Uterus (tissue), 4 donors: ENCODE data around the gene ZNF484. TPM values are rescaled to one million over a fixed set of nuclear protein-coding genes. Genes with fewer than 3 reads are reported as not detected.
"Not testable (repeated sequence)": the region's sequence is repeated elsewhere in the genome, so short reads cannot be mapped to it uniquely, and the experiment has no call there.

ENCODE experiments used
- DNase-seq, 2 donors: peaks; one replicate each; pipeline ENCODE4 v3.0.0-alpha.2; 2019 to 2020
- H3K27ac ChIP-seq, 2 donors: fragments of 200-600 bp; sonication (generic); 1 replicate in 1 of 2; 2 replicates in 1 of 2; pipeline ENCODE4 v1.5.1; 2016 to 2018
- H3K27me3 ChIP-seq, 2 donors: fragments of 200-600 bp; sonication (generic); one replicate each; pipeline ENCODE4 v1.5.1; 2018 to 2019; ENCODE audit warnings: control low read depth in 1 of 2
- H3K36me3 ChIP-seq, 2 donors: fragments of 200-600 bp; sonication (generic); one replicate each; pipeline ENCODE4 v1.5.1; 2019; ENCODE audit warnings: control low read depth in 1 of 2
- H3K4me1 ChIP-seq, 2 donors: fragments of 200-600 bp; sonication (generic); one replicate each; pipeline ENCODE4 v1.5.1; 2018 to 2019; ENCODE audit warnings: control low read depth in 1 of 2
- H3K4me3 ChIP-seq, 2 donors: fragments of 200-600 bp; sonication (generic); 1 replicate in 1 of 2; 2 replicates in 1 of 2; pipeline ENCODE4 v1.5.1; 2018 to 2019; ENCODE audit warnings: mild to moderate bottlenecking in 1 of 2
- H3K9me3 ChIP-seq, 2 donors: fragments of 200-600 bp; sonication (generic); one replicate each; pipeline ENCODE4 v1.5.1; 2019; ENCODE audit warnings: control low read depth in 1 of 2
- POLR2A ChIP-seq, 2 donors: fragments of 450-650 bp; IDR thresholded peaks; one replicate each; pipeline ENCODE4 v1.6.1; 2016; ENCODE audit warnings: antibody characterized with exemption in 2 of 2, mild to moderate bottlenecking in 1 of 2, moderate library complexity in 1 of 2
- intact Hi-C: fragments of 100-400 bp; cut with DNase I; formaldehyde crosslinking; loops from one replicate; pipeline ENCODE4 v1.15.1; 2023; ENCODE audit warnings: low total_unique reads
- total RNA-seq, 4 donors: library from RNA; depleted of rRNA in 3 of 4; stranded (reverse); fragments of >200 nt in 3 of 4; gene quantifications; one replicate each; pipeline versions ENCODE4 v1.1.0 to v1.2.4, GENCODE V29; 2014 to 2023
- TF ChIP-seq, protein P1 (sequence below), 4 experiments: fragments of 200-600 bp in 2 of 4; fragments of 450-650 bp in 2 of 4; sonication (generic) in 2 of 4; IDR thresholded peaks; one replicate each; pipeline ENCODE4 v1.5.1; 2016 to 2019; ENCODE audit warnings: antibody characterized with exemption in 4 of 4, mild to moderate bottlenecking in 2 of 4, moderate library complexity in 1 of 4
- donor health status: DM: yes; HTN: yes; CAD: no.

Gene ZNF484
- total RNA-seq, 4 donors from 2014 or later = 12.6 to 41.8 (median 17.4) TPM

DNA sequence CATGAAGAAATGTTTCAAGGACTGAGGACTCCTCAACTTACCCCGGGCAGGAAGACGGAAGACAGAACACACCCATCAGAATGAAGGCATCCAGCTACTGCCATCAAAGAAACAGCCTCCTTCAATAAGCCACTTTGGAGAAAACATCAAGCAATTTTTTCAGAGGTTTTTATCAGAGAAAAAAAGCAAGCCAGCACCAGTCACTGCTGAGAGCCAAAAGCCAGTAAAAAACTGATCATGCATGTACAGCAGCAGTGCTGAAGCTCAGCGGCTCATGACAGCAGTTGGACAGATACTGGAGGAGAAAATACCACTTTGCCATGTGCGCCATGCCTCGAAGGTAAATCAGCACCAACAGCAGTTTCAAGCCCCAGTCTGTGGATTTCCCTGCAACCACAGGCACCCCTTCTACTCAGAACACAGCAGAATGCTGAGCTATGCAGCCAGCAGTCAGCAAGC, 10.1 kb upstream of the ZNF484 start:
- no peak for DNase-seq
- Histone ChIP-seq H3K4me3 (no peak overlapping the region), H3K27ac (no peak overlapping the region), H3K4me1 (no peaks in the 10 kb centered on the region), H3K9me3 (no peaks in the 10 kb centered on the region), H3K27me3 (no peaks in the 10 kb centered on the region), H3K36me3 (no peaks in the 10 kb centered on the region)
- TF ChIP-seq, protein P1, sequence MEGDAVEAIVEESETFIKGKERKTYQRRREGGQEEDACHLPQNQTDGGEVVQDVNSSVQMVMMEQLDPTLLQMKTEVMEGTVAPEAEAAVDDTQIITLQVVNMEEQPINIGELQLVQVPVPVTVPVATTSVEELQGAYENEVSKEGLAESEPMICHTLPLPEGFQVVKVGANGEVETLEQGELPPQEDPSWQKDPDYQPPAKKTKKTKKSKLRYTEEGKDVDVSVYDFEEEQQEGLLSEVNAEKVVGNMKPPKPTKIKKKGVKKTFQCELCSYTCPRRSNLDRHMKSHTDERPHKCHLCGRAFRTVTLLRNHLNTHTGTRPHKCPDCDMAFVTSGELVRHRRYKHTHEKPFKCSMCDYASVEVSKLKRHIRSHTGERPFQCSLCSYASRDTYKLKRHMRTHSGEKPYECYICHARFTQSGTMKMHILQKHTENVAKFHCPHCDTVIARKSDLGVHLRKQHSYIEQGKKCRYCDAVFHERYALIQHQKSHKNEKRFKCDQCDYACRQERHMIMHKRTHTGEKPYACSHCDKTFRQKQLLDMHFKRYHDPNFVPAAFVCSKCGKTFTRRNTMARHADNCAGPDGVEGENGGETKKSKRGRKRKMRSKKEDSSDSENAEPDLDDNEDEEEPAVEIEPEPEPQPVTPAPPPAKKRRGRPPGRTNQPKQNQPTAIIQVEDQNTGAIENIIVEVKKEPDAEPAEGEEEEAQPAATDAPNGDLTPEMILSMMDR (IDR thresholded peaks at IDR 0.05) = no peak
- intact Hi-C loops = no loop called here

DNA sequence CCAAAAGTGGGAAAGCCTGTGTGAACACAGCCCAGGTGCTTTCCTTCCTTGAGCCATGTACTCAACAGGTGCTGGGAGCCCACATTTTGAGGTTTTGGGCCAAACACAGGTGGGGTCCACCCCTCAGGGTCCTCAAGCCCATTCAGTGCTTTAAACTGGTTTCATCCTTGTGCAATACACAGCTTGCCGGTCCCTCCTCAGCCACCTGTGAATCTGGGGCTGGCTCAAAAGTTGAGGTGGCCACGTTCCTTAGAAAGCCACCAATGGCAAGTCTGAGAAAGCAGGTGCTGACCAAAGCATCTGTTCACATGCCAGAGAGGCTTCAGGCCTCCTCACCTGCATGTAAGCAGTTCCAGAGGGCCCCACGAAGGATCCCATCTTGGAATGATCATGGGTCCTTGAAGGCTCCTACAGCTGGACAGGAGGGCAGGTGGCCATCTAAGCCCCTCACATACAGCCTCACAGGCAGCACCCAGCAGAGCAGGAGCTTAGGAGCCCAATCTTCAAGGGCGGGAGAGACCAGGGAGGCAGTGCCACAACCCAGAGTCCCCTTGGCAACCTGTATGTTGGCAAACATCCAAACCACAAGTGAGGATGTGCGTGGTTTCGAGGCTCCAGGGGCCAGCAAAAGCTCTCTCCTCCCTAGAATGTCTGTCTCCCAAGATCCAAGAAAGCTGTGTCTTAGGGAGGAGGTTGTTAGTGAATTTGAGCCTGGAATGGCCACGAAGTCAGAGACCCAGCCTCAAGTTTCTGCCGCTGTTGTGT, 9.2 kb upstream of the ZNF484 start:
- DNase-seq, H3K4me3 ChIP-seq, H3K4me1 ChIP-seq, H3K36me3 ChIP-seq, H3K9me3 ChIP-seq, H3K27ac ChIP-seq, H3K27me3 ChIP-seq, intact Hi-C loops: not testable (repeated sequence)

DNA sequence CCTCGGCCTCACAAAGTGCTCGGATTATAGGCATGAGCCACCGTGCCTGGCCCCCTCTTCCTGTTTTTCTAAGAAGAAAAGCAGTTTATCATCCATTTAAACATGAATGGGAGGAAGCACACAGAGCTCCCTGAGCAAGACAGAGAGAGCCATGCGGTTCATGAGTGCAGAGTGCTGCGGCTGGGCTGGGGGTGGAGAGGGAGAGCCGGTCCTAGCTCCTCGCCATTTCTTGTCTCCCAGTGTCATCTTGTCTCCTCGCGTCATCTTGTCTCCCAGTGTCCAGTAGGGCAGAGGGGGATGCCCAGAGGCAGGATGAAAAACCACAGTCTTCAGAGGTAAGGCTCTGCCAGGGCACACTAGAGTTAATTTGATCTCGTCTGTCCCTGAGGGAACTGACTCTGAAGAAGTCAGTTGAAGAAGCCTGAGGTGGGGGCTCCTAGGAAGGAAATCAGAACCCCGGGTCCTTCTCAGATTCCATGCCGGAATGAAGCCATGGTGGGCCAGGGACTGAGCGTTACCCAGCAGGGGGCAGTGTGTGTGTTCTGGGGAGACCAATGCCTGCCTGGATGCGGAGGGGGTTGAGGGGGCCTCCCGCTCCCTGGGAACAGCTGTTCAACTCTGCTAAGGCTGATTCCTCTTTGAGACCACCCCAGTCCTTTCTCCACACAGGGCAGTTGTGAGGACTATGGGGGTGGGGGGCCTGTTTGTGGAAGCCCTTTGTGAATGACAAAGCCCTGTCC, 6.0 kb upstream of the ZNF484 start:
- H3K9me3 ChIP-seq, H3K4me3 ChIP-seq, intact Hi-C loops, H3K36me3 ChIP-seq, H3K27ac ChIP-seq, DNase-seq, H3K27me3 ChIP-seq, H3K4me1 ChIP-seq: not testable (repeated sequence)

DNA sequence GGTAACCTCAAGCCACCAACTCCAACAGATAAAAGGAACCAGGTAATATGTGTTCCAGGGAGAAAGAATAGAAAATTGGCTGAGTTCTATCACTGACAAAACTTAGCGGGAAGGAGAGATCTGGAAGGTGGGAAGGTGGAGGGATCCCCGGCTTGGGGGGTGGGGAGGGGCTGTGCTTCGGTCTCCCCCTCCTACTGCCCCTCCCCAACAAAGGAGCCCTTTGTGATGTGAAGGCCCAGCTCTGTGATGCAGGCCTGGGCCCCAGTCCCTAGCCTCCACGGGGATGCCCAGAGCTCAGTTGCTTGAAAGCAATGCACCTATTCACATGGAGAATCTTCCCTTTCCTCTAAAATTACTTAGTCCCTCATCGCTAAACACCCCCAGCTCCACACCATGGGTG, 4.4 kb upstream of the ZNF484 start:
- Histone ChIP-seq H3K4me1 (no peaks in the 10 kb centered on the region), H3K9me3 (no peaks in the 10 kb centered on the region), H3K27ac (no peak overlapping the region), H3K27me3 (no peaks in the 10 kb centered on the region), H3K4me3 (no peak overlapping the region), H3K36me3 (no peaks in the 10 kb centered on the region)
- intact Hi-C loops = no loop called here
- DNase-seq = no peak
- TF ChIP-seq POLR2A (IDR thresholded peaks at IDR 0.05) = no peak
- TF ChIP-seq, protein P1 (IDR thresholded peaks at IDR 0.05) = no peak

DNA sequence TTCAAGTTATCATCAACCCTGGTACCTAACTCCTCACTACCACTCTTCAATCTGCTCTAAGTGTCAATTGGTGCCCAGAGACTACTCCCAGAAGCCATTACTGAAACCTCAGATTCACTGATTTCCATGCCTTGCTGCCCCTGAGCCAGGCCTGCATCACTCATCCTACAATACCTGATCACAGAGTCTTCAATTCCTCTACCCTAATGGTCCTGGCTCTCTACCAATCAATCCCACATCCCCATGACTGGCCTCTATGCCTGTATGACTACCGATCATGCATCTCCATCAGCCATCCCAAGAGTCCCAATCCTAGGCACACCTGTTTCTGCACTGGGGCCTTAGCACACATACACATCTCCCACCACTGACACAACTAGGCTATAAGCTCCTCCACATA, 2.5 kb downstream of the ZNF484 start:
- H3K36me3 ChIP-seq = no peaks in the 10 kb centered on the region
- no peaks in the 10 kb centered on the region for H3K4me1 ChIP-seq
- no peaks in the 10 kb centered on the region for H3K27me3 ChIP-seq
- no peak overlapping the region for H3K27ac ChIP-seq
- TF ChIP-seq, protein P1 (IDR thresholded peaks at IDR 0.05) = no peak
- no peak for TF ChIP-seq POLR2A (IDR thresholded peaks at IDR 0.05)
- H3K4me3 ChIP-seq = no peak overlapping the region
- intact Hi-C loops = no loop called here
- H3K9me3 ChIP-seq = no peaks in the 10 kb centered on the region
- no peak for DNase-seq

DNA sequence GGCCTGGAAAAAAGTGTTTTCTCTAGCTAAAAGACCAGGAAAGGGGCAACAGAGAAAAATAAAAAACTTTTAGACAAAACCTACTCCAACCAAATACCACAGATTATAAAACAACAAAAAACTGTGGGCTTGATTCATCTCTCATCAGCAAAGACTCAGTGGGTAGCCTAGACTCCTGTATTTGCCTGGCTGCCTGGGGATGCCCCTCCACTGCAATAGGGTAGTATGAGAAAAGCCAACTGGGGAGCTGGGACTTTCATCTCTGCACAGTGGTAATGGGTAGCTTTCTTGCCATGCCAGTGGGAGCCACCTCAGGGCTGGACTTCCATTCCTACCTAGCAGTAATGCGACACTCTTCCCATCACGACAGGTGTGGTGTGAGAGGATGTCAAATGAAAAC, 7.5 kb downstream of the ZNF484 start:
- DNase-seq = no peak
- Histone ChIP-seq H3K4me3 (no peak overlapping the region), H3K9me3 (no peaks in the 10 kb centered on the region), H3K4me1 (no peaks in the 10 kb centered on the region), H3K27me3 (no peaks in the 10 kb centered on the region), H3K27ac (no peak overlapping the region), H3K36me3 (no peaks in the 10 kb centered on the region)
- intact Hi-C loops = no loop called here
- TF ChIP-seq, protein P1 (IDR thresholded peaks at IDR 0.05) = no peak
- no peak for TF ChIP-seq POLR2A (IDR thresholded peaks at IDR 0.05)

DNA sequence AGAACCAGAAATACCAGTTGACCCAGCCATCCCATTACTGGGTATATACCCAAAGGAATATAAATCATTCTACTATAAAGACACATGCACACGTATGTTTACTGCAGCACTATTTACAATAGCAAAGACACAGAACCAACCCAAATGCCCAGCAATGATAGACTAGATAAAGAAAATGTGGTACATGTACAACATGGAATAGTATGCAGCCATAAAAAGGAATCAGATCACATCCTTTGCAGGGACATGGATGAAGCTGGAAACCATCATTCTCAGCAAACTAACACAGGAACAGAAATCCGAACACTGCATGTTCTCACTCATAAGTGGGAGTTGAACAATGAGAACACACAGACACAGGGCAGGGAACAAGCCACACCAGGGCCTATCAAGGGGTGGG, 11.2 kb downstream of the ZNF484 start:
- H3K4me1 ChIP-seq, DNase-seq, H3K36me3 ChIP-seq, intact Hi-C loops, H3K9me3 ChIP-seq, H3K27me3 ChIP-seq, H3K4me3 ChIP-seq, H3K27ac ChIP-seq: not testable (repeated sequence)
